Activated naive CD8-positive, alpha-beta T cell treated with anti-CD3 and anti-CD28 coated beads, Interleukin-2, amount 10 ng/mL, durations not matched to agents 7 days and 5 days (primary cell): ENCODE data around the gene MOB1B. TPM values are rescaled to one million over a fixed set of nuclear protein-coding genes. Genes with fewer than 3 reads are reported as not detected.
A peak's percentile ranks its signal among the peaks of the same experiment; 100 is the strongest.
"Not testable (repeated sequence)": the region's sequence is repeated elsewhere in the genome, so short reads cannot be mapped to it uniquely, and the experiment has no call there.

Experiments used
- ATAC-seq: fragments of 150-1000 bp; cut with Tn5 transposase; one replicate; pipeline ENCODE4 v1.10.0; 2021; ENCODE audit warnings: low read depth, moderate library complexity
- POLR2A ChIA-PET: fragments of 350-600 bp; sonication (Branson Sonifier 250); formaldehyde crosslinking; loops from one replicate; lab custom pipeline; 2021; ENCODE audit warnings: antibody characterized with exemption; lab: Charles Lee
- DNase-seq: peaks from one replicate; pipeline ENCODE4 v3.0.0; 2021
- H3K27ac Mint-ChIP-seq: one replicate; pipeline ENCODE4 v1.8.0; 2022; ENCODE audit warnings: mild to moderate bottlenecking, mixed read lengths
- H3K27me3 Mint-ChIP-seq: one replicate; pipeline ENCODE4 v1.8.0; 2022; ENCODE audit warnings: mild to moderate bottlenecking, moderate library complexity, mixed read lengths
- H3K36me3 Mint-ChIP-seq: one replicate; pipeline ENCODE4 v1.8.0; 2021; ENCODE audit warnings: mild to moderate bottlenecking, mixed read lengths
- H3K4me1 Mint-ChIP-seq: one replicate; pipeline ENCODE4 v1.8.0; 2021; ENCODE audit warnings: mixed read lengths
- H3K4me3 Mint-ChIP-seq: one replicate; pipeline ENCODE4 v1.8.0; 2022; ENCODE audit warnings: mild to moderate bottlenecking, moderate library complexity, mixed read lengths
- H3K9me3 Mint-ChIP-seq: one replicate; pipeline ENCODE4 v1.8.0; 2021; ENCODE audit warnings: mixed read lengths
- total RNA-seq, 2 experiments: library from RNA; stranded (reverse); gene quantifications; one replicate each; pipeline ENCODE4 v1.2.3, GENCODE V29; 2021

The MOB1B gene
- total RNA-seq, 2 experiments from 2014 or later: 13.3 to 14.0 TPM

GRCh38 chr4:70992391-70992881 is 90.3 kb downstream of the MOB1B start:
- Mint-ChIP-seq H3K27me3 (no peaks in the 10 kb centered on the region), H3K27ac (no peak overlapping the region), H3K4me3 (peak overlapping the region; percentile 99), H3K4me1 (peaks cover 28% of the 10 kb centered on the region), H3K36me3 (peaks cover 29% of the 10 kb centered on the region), H3K9me3 (no peaks in the 10 kb centered on the region)
- ATAC-seq (no peak), DNase-seq (no peak)
- POLR2A ChIA-PET: interaction anchor here (1.0 to 5.0 kb wide), 5 partner anchors 17 to 288 kb away, joined by 3 to 48 read pairs (median 6); partner anchors contain the start of gene GRSF1

GRCh38 chr4:70993181-70994068 is 91.3 kb downstream of the MOB1B start, which contains the start of gene DCK:
DCK (plus strand) TSS chr4:70993649; CDS start chr4:70993836, 187 bp downstream.
- Mint-ChIP-seq H3K27ac (peak within 1 kb of the TSS; percentile 92), H3K27me3 (no peaks in the 10 kb centered on the region), H3K36me3 (peaks cover 29% of the 10 kb centered on the region), H3K4me1 (peaks cover 31% of the 10 kb centered on the region), H3K9me3 (no peaks in the 10 kb centered on the region), H3K4me3 (peak within 1 kb of the TSS; percentile 99)
- POLR2A ChIA-PET: interaction anchor here (0.5 to 5.0 kb wide), 12 partner anchors 10 to 316 kb away, joined by 3 to 48 read pairs (median 5); partner anchors contain the start of genes GRSF1 and MOB1B
- DNase-seq: peak; percentile 94
- peak; percentile 82 for ATAC-seq

- Mint-ChIP-seq H3K27ac (peak overlapping the region; percentile 92), H3K36me3 (peaks cover 33% of the 10 kb centered on the region), H3K4me1 (peaks cover 35% of the 10 kb centered on the region), H3K27me3 (no peaks in the 10 kb centered on the region), H3K9me3 (no peaks in the 10 kb centered on the region), H3K4me3 (peak overlapping the region; percentile 99)
- ATAC-seq (no peak), DNase-seq (no peak)
- POLR2A ChIA-PET: interaction anchor here (0.5 to 5.0 kb wide), 11 partner anchors 10 to 317 kb away, joined by 3 to 48 read pairs (median 5); partner anchors contain the start of genes GRSF1 and MOB1B
Measured at GRCh38 chr4:70994069-70994366, 91.8 kb downstream of the MOB1B start.

GRCh38 chr4:70994387-70995099 is 92.4 kb downstream of the MOB1B start:
- Mint-ChIP-seq H3K4me3 (peak overlapping the region; percentile 99), H3K27ac (peak overlapping the region; percentile 92), H3K36me3 (peaks cover 38% of the 10 kb centered on the region), H3K4me1 (peaks cover 39% of the 10 kb centered on the region), H3K9me3 (no peaks in the 10 kb centered on the region), H3K27me3 (no peaks in the 10 kb centered on the region)
- no peak for ATAC-seq
- POLR2A ChIA-PET: interaction anchor here (1.5 to 5.0 kb wide), 6 partner anchors 9 to 307 kb away, joined by 4 to 48 read pairs (median 16); partner anchors contain the start of genes GRSF1 and MOB1B
- DNase-seq: no peak

GRCh38 chr4:70996018-70996360 is 93.8 kb downstream of the MOB1B start:
- H3K27ac Mint-ChIP-seq: peak overlapping the region; percentile 92
- H3K4me1 Mint-ChIP-seq: peaks cover 51% of the 10 kb centered on the region
- H3K36me3 Mint-ChIP-seq: peaks cover 53% of the 10 kb centered on the region
- peak overlapping the region; percentile 99 for H3K4me3 Mint-ChIP-seq
- DNase-seq (no peak), ATAC-seq (peak; percentile 9)
- POLR2A ChIA-PET: interaction anchor here (1.0 to 5.0 kb wide), 6 partner anchors 8 to 308 kb away, joined by 4 to 48 read pairs (median 9); partner anchors contain the start of genes MOB1B and UTP3
- no peaks in the 10 kb centered on the region for H3K27me3 Mint-ChIP-seq
- peaks cover 2% of the 10 kb centered on the region for H3K9me3 Mint-ChIP-seq

- DNase-seq (no peak), ATAC-seq (no peak)
- Mint-ChIP-seq H3K4me1 (peaks cover 61% of the 10 kb centered on the region), H3K4me3 (peak overlapping the region; percentile 99), H3K9me3 (peaks cover 2% of the 10 kb centered on the region), H3K27me3 (no peaks in the 10 kb centered on the region), H3K36me3 (peaks cover 59% of the 10 kb centered on the region), H3K27ac (peak overlapping the region; percentile 92)
- POLR2A ChIA-PET: interaction anchor here (4.2 to 5.0 kb wide), 2 partner anchors 7 to 12 kb away, joined by 31 to 48 read pairs; no protein-coding TSS in a partner anchor
Measured at GRCh38 chr4:70997036-70997435, 94.9 kb downstream of the MOB1B start.

- POLR2A ChIA-PET: interaction anchor here (5.0 kb wide), 1 partner anchor 11 kb away, joined by 48 read pairs; no protein-coding TSS in a partner anchor
- Mint-ChIP-seq H3K4me3 (peak overlapping the region; percentile 99), H3K36me3 (peaks cover 65% of the 10 kb centered on the region), H3K4me1 (peaks cover 64% of the 10 kb centered on the region), H3K9me3 (peaks cover 5% of the 10 kb centered on the region), H3K27me3 (no peaks in the 10 kb centered on the region), H3K27ac (no peak overlapping the region)
- ATAC-seq (no peak), DNase-seq (no peak)
Measured at GRCh38 chr4:70997546-70997945, 95.4 kb downstream of the MOB1B start.

- not testable (repeated sequence) for H3K27me3 Mint-ChIP-seq, DNase-seq, H3K27ac Mint-ChIP-seq, H3K9me3 Mint-ChIP-seq, ATAC-seq
- Mint-ChIP-seq H3K4me3 (peak overlapping the region; percentile 34), H3K36me3 (peaks cover 68% of the 10 kb centered on the region), H3K4me1 (peaks cover 80% of the 10 kb centered on the region)
- POLR2A ChIA-PET: interaction anchor here (1.2 kb wide), 1 partner anchor 9 kb away, joined by 3 read pairs; no protein-coding TSS in a partner anchor
Measured at GRCh38 chr4:70999639-71000038, 97.5 kb downstream of the MOB1B start.

GRCh38 chr4:71001363-71001762 is 99.2 kb downstream of the MOB1B start:
- H3K4me3 Mint-ChIP-seq, ATAC-seq, H3K27ac Mint-ChIP-seq, DNase-seq, H3K27me3 Mint-ChIP-seq, H3K9me3 Mint-ChIP-seq: not testable (repeated sequence)
- peaks cover 54% of the 10 kb centered on the region for H3K36me3 Mint-ChIP-seq
- peaks cover 78% of the 10 kb centered on the region for H3K4me1 Mint-ChIP-seq
- POLR2A ChIA-PET: interaction anchor here (0.6 kb wide), 1 partner anchor 8 kb away, joined by 4 read pairs; no protein-coding TSS in a partner anchor

- Mint-ChIP-seq H3K9me3 (peaks cover 5% of the 10 kb centered on the region), H3K27ac (peak overlapping the region; percentile 76), H3K36me3 (peaks cover 50% of the 10 kb centered on the region), H3K27me3 (no peaks in the 10 kb centered on the region), H3K4me3 (peak overlapping the region; percentile 69), H3K4me1 (peaks cover 77% of the 10 kb centered on the region)
- ATAC-seq: peak; percentile 54
- DNase-seq: peak; percentile 70
- POLR2A ChIA-PET: interaction anchor here (1.2 to 3.7 kb wide), 3 partner anchors 9 to 300 kb away, joined by 3 to 31 read pairs (median 5); partner anchors contain the start of gene DCK
Measured at GRCh38 chr4:71004281-71004851, 102.2 kb downstream of the MOB1B start.

- ATAC-seq, H3K27me3 Mint-ChIP-seq, H3K9me3 Mint-ChIP-seq, DNase-seq: not testable (repeated sequence)
- Mint-ChIP-seq H3K27ac (peak overlapping the region; percentile 76), H3K4me1 (peaks cover 77% of the 10 kb centered on the region), H3K36me3 (peaks cover 43% of the 10 kb centered on the region), H3K4me3 (peak overlapping the region; percentile 69)
- POLR2A ChIA-PET: interaction anchor here (1.2 to 3.7 kb wide), 3 partner anchors 10 to 301 kb away, joined by 3 to 31 read pairs (median 5); partner anchors contain the start of gene DCK
Measured at GRCh38 chr4:71005025-71005424, 102.9 kb downstream of the MOB1B start.

- POLR2A ChIA-PET: interaction anchor here (0.7 to 6.1 kb wide), 2 partner anchors 11 to 269 kb away, joined by 4 to 48 read pairs; partner anchors contain the start of gene DCK
- no peak for DNase-seq
- Mint-ChIP-seq H3K9me3 (peaks cover 2% of the 10 kb centered on the region), H3K4me1 (peaks cover 69% of the 10 kb centered on the region), H3K27ac (peak overlapping the region; percentile 86), H3K27me3 (no peaks in the 10 kb centered on the region), H3K36me3 (peaks cover 32% of the 10 kb centered on the region), H3K4me3 (peak overlapping the region; percentile 78)
- peak; percentile 53 for ATAC-seq
Measured at GRCh38 chr4:71006203-71006907, 104.2 kb downstream of the MOB1B start.
